Mesothelial cell of epicardium (in vitro differentiated cells): ENCODE data around the gene CACNA1C. TPM values are rescaled to one million over a fixed set of nuclear protein-coding genes. Genes with fewer than 3 reads are reported as not detected.

Experiments
- DNase-seq, 2 experiments: peaks; one replicate each; pipeline ENCODE4 v3.0.0; 2021; ENCODE audit warnings: low spot score in 2 of 2; ENCODE audit not compliant: unreplicated experiment in 2 of 2
- H3K27ac Mint-ChIP-seq: 2 replicates; pipeline ENCODE4 v1.8.0; 2021; ENCODE audit warnings: mixed read lengths
- H3K27me3 Mint-ChIP-seq: 2 replicates; pipeline ENCODE4 v1.8.0; 2021; ENCODE audit warnings: low read depth, mixed read lengths
- H3K36me3 Mint-ChIP-seq: 2 replicates; pipeline ENCODE4 v1.8.0; 2021; ENCODE audit warnings: mixed read lengths
- H3K4me1 Mint-ChIP-seq: 2 replicates; pipeline ENCODE4 v1.8.0; 2021; ENCODE audit warnings: mixed read lengths
- H3K4me3 Mint-ChIP-seq: 2 replicates; pipeline ENCODE4 v1.8.0; 2021; ENCODE audit warnings: mild to moderate bottlenecking, moderate library complexity, mixed read lengths
- H3K9me3 Mint-ChIP-seq: 2 replicates; pipeline ENCODE4 v1.8.0; 2021; ENCODE audit warnings: mixed read lengths
- total RNA-seq: library from RNA; stranded (reverse); gene quantifications from 3 replicates; pipeline ENCODE4 v1.2.1, GENCODE V29; 2021
- TF ChIP-seq, protein P1 (sequence below): fragments of 200-600 bp; sonication (generic); IDR thresholded peaks from one replicate; pipeline ENCODE4 v1.5.0; 2021; ENCODE audit warnings: antibody characterized with exemption; ENCODE audit not compliant: unreplicated experiment

CACNA1C gene
- total RNA-seq, 1 donor from 2014 or later, result 33.6 TPM

DNA sequence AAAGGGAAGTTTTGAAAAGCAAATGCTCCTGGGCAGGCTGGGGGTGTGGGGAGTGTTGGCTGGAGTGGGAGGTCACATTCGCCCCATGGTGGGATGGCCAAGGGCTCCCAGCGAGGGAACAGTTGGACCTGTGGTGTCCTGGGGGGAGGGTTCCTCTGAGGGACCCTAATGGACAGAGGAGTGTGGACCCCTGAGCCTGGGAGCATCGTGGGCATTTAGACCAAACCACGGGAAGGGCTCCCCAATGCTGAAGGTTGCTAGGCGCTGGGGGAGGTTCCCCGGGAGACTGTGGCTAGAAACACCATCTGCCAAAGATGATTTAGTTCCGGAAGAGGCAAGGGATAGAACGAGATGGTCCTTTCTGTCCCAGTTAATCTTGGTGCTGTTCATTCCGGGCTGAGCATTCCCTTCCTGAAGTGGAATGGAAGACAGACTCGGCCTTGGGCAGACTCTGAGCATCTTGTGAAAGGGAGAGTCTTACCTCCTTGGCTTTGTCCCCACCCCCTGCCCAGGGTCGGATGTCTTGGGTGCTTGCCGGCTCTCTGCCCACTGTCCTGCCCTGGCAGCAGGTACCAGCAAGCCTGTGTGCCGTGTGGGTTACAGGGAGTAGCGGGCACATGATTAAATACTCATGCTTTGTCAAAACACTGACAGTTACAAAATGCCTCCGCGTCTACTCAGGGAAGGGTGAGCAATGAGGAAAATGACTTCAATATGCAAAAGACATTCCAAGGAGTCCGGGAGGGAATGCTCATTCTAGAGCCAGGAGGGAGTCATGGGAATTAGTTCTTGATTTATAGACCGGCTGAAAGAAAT, 215.9 kb downstream of the CACNA1C start:
- Mint-ChIP-seq H3K9me3 (no peaks in the 10 kb centered on the region), H3K4me1 (peaks cover 36% of the 10 kb centered on the region), H3K27me3 (no peaks in the 10 kb centered on the region), H3K4me3 (no peak overlapping the region), H3K27ac (peak overlapping the region; percentile 74), H3K36me3 (no peaks in the 10 kb centered on the region)
- DNase-seq, result no peak
- TF ChIP-seq, protein P1, sequence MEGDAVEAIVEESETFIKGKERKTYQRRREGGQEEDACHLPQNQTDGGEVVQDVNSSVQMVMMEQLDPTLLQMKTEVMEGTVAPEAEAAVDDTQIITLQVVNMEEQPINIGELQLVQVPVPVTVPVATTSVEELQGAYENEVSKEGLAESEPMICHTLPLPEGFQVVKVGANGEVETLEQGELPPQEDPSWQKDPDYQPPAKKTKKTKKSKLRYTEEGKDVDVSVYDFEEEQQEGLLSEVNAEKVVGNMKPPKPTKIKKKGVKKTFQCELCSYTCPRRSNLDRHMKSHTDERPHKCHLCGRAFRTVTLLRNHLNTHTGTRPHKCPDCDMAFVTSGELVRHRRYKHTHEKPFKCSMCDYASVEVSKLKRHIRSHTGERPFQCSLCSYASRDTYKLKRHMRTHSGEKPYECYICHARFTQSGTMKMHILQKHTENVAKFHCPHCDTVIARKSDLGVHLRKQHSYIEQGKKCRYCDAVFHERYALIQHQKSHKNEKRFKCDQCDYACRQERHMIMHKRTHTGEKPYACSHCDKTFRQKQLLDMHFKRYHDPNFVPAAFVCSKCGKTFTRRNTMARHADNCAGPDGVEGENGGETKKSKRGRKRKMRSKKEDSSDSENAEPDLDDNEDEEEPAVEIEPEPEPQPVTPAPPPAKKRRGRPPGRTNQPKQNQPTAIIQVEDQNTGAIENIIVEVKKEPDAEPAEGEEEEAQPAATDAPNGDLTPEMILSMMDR, result no peak

DNA sequence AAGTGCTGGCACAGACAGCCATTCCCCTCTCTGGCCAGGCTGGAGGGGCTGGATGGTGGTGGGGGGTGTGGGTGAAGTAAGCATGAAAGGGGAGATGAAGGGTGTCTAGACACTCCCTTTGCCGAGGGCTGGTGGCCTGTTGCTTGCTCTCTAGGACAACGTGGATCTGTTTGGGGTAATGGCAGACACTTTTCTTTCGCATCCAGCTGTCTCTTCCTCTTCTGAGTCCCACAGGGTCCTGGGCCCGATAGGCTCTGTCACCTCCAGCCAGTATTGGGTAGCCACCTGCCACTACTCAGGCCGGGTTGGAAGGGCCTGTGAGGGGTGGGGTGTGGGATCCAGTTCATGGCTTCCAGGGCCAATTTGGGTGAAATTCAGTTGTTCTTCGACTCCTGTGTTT, 218.1 kb downstream of the CACNA1C start:
- no peak overlapping the region for H3K27ac Mint-ChIP-seq
- H3K36me3 Mint-ChIP-seq, result no peaks in the 10 kb centered on the region
- H3K4me3 Mint-ChIP-seq, result no peak overlapping the region
- H3K9me3 Mint-ChIP-seq, result no peaks in the 10 kb centered on the region
- peaks cover 25% of the 10 kb centered on the region for H3K4me1 Mint-ChIP-seq
- no peaks in the 10 kb centered on the region for H3K27me3 Mint-ChIP-seq
- TF ChIP-seq, protein P1, result no peak
- DNase-seq, result no peak

DNA sequence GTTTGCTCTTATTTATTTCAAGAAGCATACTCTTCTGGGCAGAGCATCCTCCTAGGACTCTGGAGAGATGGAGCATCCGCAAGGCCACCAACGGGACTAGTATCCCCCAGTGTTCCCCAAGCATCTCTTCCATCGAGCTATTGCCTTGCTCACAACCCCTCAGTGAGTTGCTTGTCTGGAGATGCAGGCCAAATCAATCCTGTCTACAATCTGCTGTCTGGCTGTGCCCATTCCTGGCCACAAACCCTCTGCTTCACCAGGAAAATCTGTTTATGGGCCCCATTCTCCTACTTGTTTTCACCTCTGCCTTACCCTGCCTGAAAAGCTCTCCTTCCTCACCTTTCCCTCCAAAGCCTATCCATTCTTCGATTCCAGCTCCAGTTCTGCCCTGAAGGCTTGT, 219.2 kb downstream of the CACNA1C start:
- no peak overlapping the region for H3K27ac Mint-ChIP-seq
- TF ChIP-seq, protein P1, result no peak
- DNase-seq, result no peak
- H3K4me3 Mint-ChIP-seq, result no peak overlapping the region
- no peaks in the 10 kb centered on the region for H3K36me3 Mint-ChIP-seq
- H3K27me3 Mint-ChIP-seq, result no peaks in the 10 kb centered on the region
- H3K4me1 Mint-ChIP-seq, result peaks cover 24% of the 10 kb centered on the region
- no peaks in the 10 kb centered on the region for H3K9me3 Mint-ChIP-seq

- TF ChIP-seq, protein P1, result no peak
- no peaks in the 10 kb centered on the region for H3K27me3 Mint-ChIP-seq
- no peaks in the 10 kb centered on the region for H3K36me3 Mint-ChIP-seq
- peaks cover 13% of the 10 kb centered on the region for H3K4me1 Mint-ChIP-seq
- no peaks in the 10 kb centered on the region for H3K9me3 Mint-ChIP-seq
- H3K27ac Mint-ChIP-seq, result no peak overlapping the region
- DNase-seq, result no peak
- H3K4me3 Mint-ChIP-seq, result no peak overlapping the region
Measured at GRCh38 chr12:2273288-2273687, 220.5 kb downstream of the CACNA1C start.

DNA sequence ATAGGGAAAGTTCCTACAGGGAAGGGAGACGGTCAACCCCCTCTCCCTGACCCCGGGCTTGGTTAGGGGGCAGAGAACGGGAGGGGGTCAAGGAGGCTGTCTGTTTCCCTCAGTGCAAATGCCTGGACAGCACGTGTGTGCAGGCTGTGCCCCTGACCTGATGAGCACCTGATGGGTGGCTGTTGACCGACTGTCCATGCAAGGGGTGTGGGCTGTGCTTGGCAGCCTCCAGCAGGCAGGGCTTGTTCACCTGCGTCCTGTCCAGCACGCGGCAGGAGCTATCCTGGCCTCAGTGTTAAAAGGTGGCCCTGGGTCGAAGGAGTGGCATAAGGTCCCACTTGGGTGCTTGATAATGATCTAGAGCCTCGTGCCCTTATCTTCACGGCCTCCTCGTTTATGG, 221.0 kb downstream of the CACNA1C start:
- Mint-ChIP-seq H3K27me3 (no peaks in the 10 kb centered on the region), H3K27ac (no peak overlapping the region), H3K9me3 (no peaks in the 10 kb centered on the region), H3K4me1 (peaks cover 9% of the 10 kb centered on the region), H3K4me3 (no peak overlapping the region), H3K36me3 (no peaks in the 10 kb centered on the region)
- no peak for DNase-seq
- TF ChIP-seq, protein P1, result no peak
